Neuronal stem cell (in vitro differentiated cells): ENCODE results near the gene PXMP2.

Source experiments
- DNase-seq: peaks from one replicate; pipeline ENCODE4 v3.0.0-alpha.2; 2013; ENCODE audit warnings: low spot score
- H2AFZ ChIP-seq: one replicate; pipeline ENCODE4 v1.6.1; 2013; ENCODE audit warnings: mild to moderate bottlenecking, low read length, inconsistent platforms
- H2AK5ac ChIP-seq: 2 replicates; pipeline ENCODE4 v1.6.1; 2013; ENCODE audit warnings: low read depth, mild to moderate bottlenecking, inconsistent platforms, low read length, moderate library complexity, mixed read lengths
- H2BK120ac ChIP-seq: 2 replicates; pipeline ENCODE4 v1.6.1; 2013; ENCODE audit warnings: low read depth, mild to moderate bottlenecking, inconsistent platforms, low read length, moderate library complexity, mixed read lengths
- H2BK12ac ChIP-seq: one replicate; pipeline ENCODE4 v1.6.1; 2013; ENCODE audit warnings: low read length, inconsistent platforms
- H2BK15ac ChIP-seq: 2 replicates; pipeline ENCODE4 v1.6.1; 2013; ENCODE audit warnings: mild to moderate bottlenecking, low read length, inconsistent platforms, mixed read lengths
- H2BK5ac ChIP-seq: one replicate; pipeline ENCODE4 v1.6.1; 2013; ENCODE audit warnings: inconsistent platforms, mild to moderate bottlenecking, low read length, moderate library complexity
- H3K14ac ChIP-seq: one replicate; pipeline ENCODE4 v1.6.1; 2013; ENCODE audit warnings: low read length, inconsistent platforms
- H3K18ac ChIP-seq: 2 replicates; pipeline ENCODE4 v1.6.1; 2013; ENCODE audit warnings: low read length, inconsistent platforms
- H3K23ac ChIP-seq: 2 replicates; pipeline ENCODE4 v1.6.1; 2013; ENCODE audit warnings: low read depth, mild to moderate bottlenecking, mixed read lengths, low read length, inconsistent platforms; ENCODE audit not compliant: poor library complexity
- H3K27ac ChIP-seq: replicated peaks from 3 replicates; pipeline ENCODE4 v1.5.1; 2013; ENCODE audit warnings: low read length, inconsistent platforms
- H3K27me3 ChIP-seq, 3 experiments: 2 replicates each; pipeline ENCODE4 v1.6.1; 2013; ENCODE audit warnings: low read length in 3 of 3, mild to moderate bottlenecking in 2 of 3, inconsistent platforms in 1 of 3, low read depth in 1 of 3, mixed read lengths in 1 of 3, moderate library complexity in 1 of 3; ENCODE audit not compliant: control insufficient read depth in 3 of 3, insufficient read depth in 3 of 3
- H3K36me3 ChIP-seq, 2 donors: replicated peaks in 1 of 2; 2 replicates each; pipeline ENCODE4 v1.6.1; 2013; ENCODE audit warnings: low read length in 2 of 2; ENCODE audit not compliant: control insufficient read depth in 2 of 2, insufficient read depth in 2 of 2
- H3K4ac ChIP-seq: 2 replicates; pipeline ENCODE4 v1.6.1; 2013; ENCODE audit warnings: inconsistent platforms, mild to moderate bottlenecking, low read length, moderate library complexity
- H3K4me1 ChIP-seq, 2 donors: 1 replicate in 1 of 2; 2 replicates in 1 of 2; pipeline ENCODE4 v1.6.1; 2013; ENCODE audit warnings: low read length in 2 of 2, low read depth in 1 of 2; ENCODE audit not compliant: control insufficient read depth in 2 of 2, insufficient read depth in 1 of 2
- H3K4me2 ChIP-seq: one replicate; pipeline ENCODE4 v1.6.1; 2013; ENCODE audit warnings: mild to moderate bottlenecking, low read length, inconsistent platforms; ENCODE audit not compliant: insufficient read depth, poor library complexity, severe bottlenecking
- H3K4me3 ChIP-seq, 2 donors: 2 replicates each; pipeline ENCODE4 v1.5.1; 2013; ENCODE audit warnings: low read length in 2 of 2, mild to moderate bottlenecking in 2 of 2, inconsistent platforms in 1 of 2, moderate library complexity in 1 of 2
- H3K79me1 ChIP-seq: one replicate; pipeline ENCODE4 v1.6.1; 2013; ENCODE audit warnings: low read depth, mild to moderate bottlenecking, inconsistent platforms, low read length, moderate library complexity
- H3K9ac ChIP-seq: one replicate; pipeline ENCODE4 v1.6.1; 2013; ENCODE audit warnings: mild to moderate bottlenecking, low read depth, low read length, inconsistent platforms; ENCODE audit not compliant: poor library complexity
- H3K9me3 ChIP-seq, 2 donors: replicated peaks in 1 of 2; 2 replicates each; pipeline versions ENCODE3 to v1.6.1; 2013; ENCODE audit warnings: low read length in 2 of 2, mild to moderate bottlenecking in 2 of 2, inconsistent platforms in 1 of 2, low read depth in 1 of 2, mixed read lengths in 1 of 2, moderate library complexity in 1 of 2; ENCODE audit not compliant: control insufficient read depth in 2 of 2, insufficient read depth in 1 of 2
- H4K8ac ChIP-seq: one replicate; pipeline ENCODE4 v1.6.1; 2013; ENCODE audit warnings: low read depth, mild to moderate bottlenecking, inconsistent platforms, low read length, moderate library complexity
- H4K91ac ChIP-seq: one replicate; pipeline ENCODE4 v1.6.1; 2013; ENCODE audit warnings: low read length, low read depth, mild to moderate bottlenecking, inconsistent platforms; ENCODE audit not compliant: poor library complexity
- WGBS, 2 donors: extraction: QIAGEN DNeasy Blood & Tissue Kit; methylation state at CpG; one replicate each; pipeline ENCODE4 v1.1.7; 2013; ENCODE audit warnings: missing lambda C conversion rate in 2 of 2, mixed read lengths in 1 of 2; ENCODE audit not compliant: insufficient read length in 2 of 2, insufficient replicate concordance in 1 of 2; ENCODE audit errors: extremely low coverage in 2 of 2; 5-methylcytosine and 5-hydroxymethylcytosine counted together

PXMP2 gene

DNA sequence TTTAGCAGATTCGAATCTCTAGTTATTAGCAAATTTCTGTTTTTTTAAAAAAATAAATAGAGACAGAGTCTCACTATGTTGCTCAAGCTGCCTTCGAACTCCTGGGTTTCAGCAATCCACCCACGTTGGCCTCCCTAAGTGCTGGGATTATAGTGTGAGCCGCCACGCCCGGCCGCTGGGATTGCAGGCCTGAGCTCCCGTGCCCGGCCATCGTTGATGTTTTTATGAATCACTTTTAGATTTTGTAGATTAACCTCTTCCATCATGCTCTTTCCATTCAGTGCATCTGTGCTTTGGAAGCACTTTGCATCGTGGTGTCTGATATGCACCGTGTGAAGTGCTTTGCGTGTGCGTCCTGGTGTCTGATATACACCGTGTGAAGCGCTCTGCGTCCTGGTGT is 44.2 kb downstream of the PXMP2 start:
- H2BK120ac ChIP-seq: no peak overlapping the region
- H3K14ac ChIP-seq: no peak overlapping the region
- peaks cover 76 to 94% of the 10 kb centered on the region in 2 donors for H3K36me3 ChIP-seq
- H3K4me1 ChIP-seq: no peaks in the 10 kb centered on the region
- H3K9ac ChIP-seq: no peak overlapping the region
- DNase-seq: no peak
- no peak overlapping the region for H2AK5ac ChIP-seq
- peaks cover 4 to 8% of the 10 kb centered on the region in 2 donors for H3K9me3 ChIP-seq
- peaks cover 5% of the 10 kb centered on the region for H3K79me1 ChIP-seq
- H3K27ac ChIP-seq: no peak overlapping the region
- H3K4me2 ChIP-seq: no peak overlapping the region
- H3K27me3 ChIP-seq: no peaks in the 10 kb centered on the region
- H4K8ac ChIP-seq: peak overlapping the region; percentile 72
- WGBS, 2 donors: no CpG with 5 or more reads among the region's 17 CpGs
- H2AFZ ChIP-seq: no peak overlapping the region
- H2BK12ac ChIP-seq: no peak overlapping the region
- no peak overlapping the region for H3K4ac ChIP-seq
- no peak overlapping the region for H3K18ac ChIP-seq
- H3K23ac ChIP-seq: no peak overlapping the region
- H2BK5ac ChIP-seq: no peak overlapping the region
- no peak overlapping the region for H3K4me3 ChIP-seq
- H4K91ac ChIP-seq: no peak overlapping the region
- H2BK15ac ChIP-seq: no peak overlapping the region

DNA sequence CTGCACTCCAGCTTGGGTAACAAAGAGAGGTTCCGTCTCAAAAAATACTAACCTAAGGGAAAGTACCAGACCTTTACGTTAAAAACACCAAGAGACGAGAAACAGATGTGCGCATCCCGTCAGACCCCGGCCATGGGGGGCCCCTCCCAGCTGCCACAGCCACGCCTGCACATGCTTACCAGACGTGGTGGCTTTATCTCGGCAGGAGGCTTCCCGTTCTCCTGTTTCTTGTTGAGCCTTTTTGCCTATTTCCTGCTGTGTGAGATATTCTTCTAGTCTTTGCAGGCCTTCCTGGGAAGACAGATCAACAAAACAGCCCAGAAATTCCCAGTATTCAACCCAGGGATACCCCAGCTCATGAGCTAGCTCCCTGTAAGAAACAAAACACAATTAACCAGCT is 46.8 kb downstream of the PXMP2 start:
- no peak overlapping the region for H2AFZ ChIP-seq
- no peak overlapping the region for H3K4ac ChIP-seq
- no peak overlapping the region for H3K23ac ChIP-seq
- no peak overlapping the region for H3K14ac ChIP-seq
- H4K8ac ChIP-seq: no peak overlapping the region
- H3K79me1 ChIP-seq: no peaks in the 10 kb centered on the region
- no peaks in the 10 kb centered on the region for H3K27me3 ChIP-seq
- H3K36me3 ChIP-seq: peaks cover 70 to 94% of the 10 kb centered on the region in 2 donors
- whole genome bisulfite sequencing, 2 donors: no CpG with 5 or more reads among the region's 10 CpGs
- no peaks in the 10 kb centered on the region for H3K4me1 ChIP-seq
- H3K9ac ChIP-seq: no peak overlapping the region
- H2BK5ac ChIP-seq: no peak overlapping the region
- DNase-seq: no peak
- no peak overlapping the region for H3K4me3 ChIP-seq
- H3K9me3 ChIP-seq: peaks cover 2 to 8% of the 10 kb centered on the region in 2 donors
- H3K4me2 ChIP-seq: no peak overlapping the region
- H2BK15ac ChIP-seq: no peak overlapping the region
- no peak overlapping the region for H4K91ac ChIP-seq
- H3K27ac ChIP-seq: no peak overlapping the region
- no peak overlapping the region for H3K18ac ChIP-seq
- H2BK12ac ChIP-seq: no peak overlapping the region
- no peak overlapping the region for H2BK120ac ChIP-seq
- H2AK5ac ChIP-seq: no peak overlapping the region

DNA sequence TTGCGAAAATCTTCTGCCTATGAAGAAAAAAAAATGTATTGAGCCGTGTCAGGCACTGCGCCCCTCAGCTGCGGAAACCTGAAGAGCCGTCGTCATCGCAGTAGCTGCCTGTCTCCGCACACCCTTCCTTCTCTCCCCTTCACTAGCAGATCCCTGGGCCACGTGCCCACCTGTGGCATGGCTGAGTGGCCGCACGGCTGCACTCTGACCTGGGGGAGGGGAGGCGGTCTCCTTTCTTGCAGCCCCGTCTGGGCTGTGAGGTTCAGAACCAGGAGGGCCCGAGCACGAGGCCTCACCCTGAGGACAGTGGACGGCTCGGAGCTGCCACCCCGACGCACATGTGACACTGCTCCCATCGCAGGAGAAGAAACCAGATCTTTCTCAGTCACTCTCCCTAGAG is 48.1 kb downstream of the PXMP2 start:
- H3K18ac ChIP-seq: no peak overlapping the region
- H3K27me3 ChIP-seq: no peaks in the 10 kb centered on the region
- H3K14ac ChIP-seq: no peak overlapping the region
- H3K4me3 ChIP-seq: peak overlapping the region in 1 of 2 donors; percentile 10
- no CpG with 5 or more reads among the region's 20 CpGs for WGBS, 2 donors
- H2BK5ac ChIP-seq: no peak overlapping the region
- no peak overlapping the region for H3K23ac ChIP-seq
- H2BK15ac ChIP-seq: no peak overlapping the region
- H3K36me3 ChIP-seq: peaks cover 72 to 96% of the 10 kb centered on the region in 2 donors
- no peak for DNase-seq
- H3K4me1 ChIP-seq: no peaks in the 10 kb centered on the region
- H3K4me2 ChIP-seq: no peak overlapping the region
- no peak overlapping the region for H2AK5ac ChIP-seq
- no peak overlapping the region for H3K27ac ChIP-seq
- no peak overlapping the region for H3K9ac ChIP-seq
- no peak overlapping the region for H3K4ac ChIP-seq
- H3K79me1 ChIP-seq: no peaks in the 10 kb centered on the region
- H2BK120ac ChIP-seq: no peak overlapping the region
- H2AFZ ChIP-seq: no peak overlapping the region
- no peaks in the 10 kb centered on the region for H3K9me3 ChIP-seq
- H4K8ac ChIP-seq: no peak overlapping the region
- H2BK12ac ChIP-seq: no peak overlapping the region
- no peak overlapping the region for H4K91ac ChIP-seq

DNA sequence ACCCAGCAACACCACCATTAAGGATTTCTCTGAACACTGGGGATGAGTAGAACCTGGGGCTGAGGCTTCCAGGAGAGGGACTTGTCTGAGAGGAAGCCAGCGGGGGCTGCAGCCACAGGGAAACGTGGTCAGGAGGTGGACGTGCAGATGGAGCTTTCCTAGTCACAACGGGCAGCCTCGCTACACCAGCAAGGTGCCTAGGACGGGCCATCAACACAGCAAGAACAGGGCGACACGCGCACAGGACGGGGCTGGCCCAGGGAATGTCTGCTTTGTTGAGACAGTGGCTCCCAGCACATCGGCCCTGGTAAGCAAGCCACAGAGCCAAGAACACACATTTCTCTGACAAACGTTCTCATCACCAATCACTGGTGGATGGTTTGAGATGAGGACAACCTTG is 49.0 kb downstream of the PXMP2 start:
- no peak overlapping the region for H3K4me3 ChIP-seq
- H4K91ac ChIP-seq: no peak overlapping the region
- no peak overlapping the region for H3K14ac ChIP-seq
- no peak overlapping the region for H3K18ac ChIP-seq
- no peak overlapping the region for H4K8ac ChIP-seq
- H2AFZ ChIP-seq: no peak overlapping the region
- no peak overlapping the region for H3K4ac ChIP-seq
- peak overlapping the region; percentile 73 for H3K9ac ChIP-seq
- DNase-seq: no peak
- no peaks in the 10 kb centered on the region for H3K9me3 ChIP-seq
- no CpG with 5 or more reads among the region's 12 CpGs for WGBS, 2 donors
- no peaks in the 10 kb centered on the region for H3K4me1 ChIP-seq
- H2BK12ac ChIP-seq: no peak overlapping the region
- H3K23ac ChIP-seq: no peak overlapping the region
- H2BK120ac ChIP-seq: no peak overlapping the region
- H3K79me1 ChIP-seq: peaks cover 2% of the 10 kb centered on the region
- no peak overlapping the region for H2AK5ac ChIP-seq
- no peaks in the 10 kb centered on the region for H3K27me3 ChIP-seq
- H3K36me3 ChIP-seq: peaks cover 68 to 96% of the 10 kb centered on the region in 2 donors
- no peak overlapping the region for H3K27ac ChIP-seq
- H2BK15ac ChIP-seq: no peak overlapping the region
- no peak overlapping the region for H2BK5ac ChIP-seq
- H3K4me2 ChIP-seq: no peak overlapping the region
